Heart left ventricle (tissue), 16 donors: ENCODE measurements around the gene RINT1. TPM values are rescaled to one million over a fixed set of nuclear protein-coding genes. Genes with fewer than 3 reads are reported as not detected.
A peak's percentile ranks its signal among the peaks of the same experiment; 100 is the strongest.

Source experiments
- ATAC-seq, 4 donors: fragments of 200-7000 bp; cut with Tn5 transposase; one replicate each; pipeline ENCODE4 v1.9.1; 2020 to 2022; ENCODE audit warnings: moderate library complexity in 4 of 4, mild to moderate bottlenecking in 3 of 4, moderate number of reproducible peaks in 1 of 4
- DNase-seq, 5 donors: peaks; one replicate each; pipeline ENCODE4 v3.0.0-alpha.2; 2020
- H3K27ac ChIP-seq, 12 donors: fragments of 200-600 bp; sonication (generic) in 4 of 12; one replicate each; pipeline versions ENCODE4 v1.5.0 to v1.8.0; 2016 to 2022; ENCODE audit warnings: mild to moderate bottlenecking in 2 of 12
- H3K27me3 ChIP-seq, 9 donors: fragments of 200-600 bp; sonication (generic) in 2 of 9; one replicate each; pipeline versions ENCODE4 v1.5.1 to v1.8.0; 2016 to 2022; ENCODE audit warnings: mild to moderate bottlenecking in 3 of 9
- H3K36me3 ChIP-seq, 9 donors: fragments of 200-600 bp; sonication (generic) in 2 of 9; one replicate each; pipeline versions ENCODE4 v1.5.0 to v1.8.0; 2018 to 2022; ENCODE audit warnings: mild to moderate bottlenecking in 2 of 9
- H3K4me1 ChIP-seq, 12 donors: fragments of 200-600 bp; sonication (generic) in 4 of 12; one replicate each; pipeline versions ENCODE4 v1.5.0 to v1.8.0; 2016 to 2022; ENCODE audit warnings: mild to moderate bottlenecking in 3 of 12
- H3K4me3 ChIP-seq, 12 donors: fragments of 200-600 bp; sonication (generic) in 4 of 12; one replicate each; pipeline versions ENCODE4 v1.5.0 to v1.8.0; 2017 to 2022; ENCODE audit warnings: mild to moderate bottlenecking in 9 of 12, moderate library complexity in 4 of 12
- H3K9me3 ChIP-seq, 12 donors: fragments of 200-600 bp; sonication (generic) in 4 of 12; one replicate each; pipeline versions ENCODE4 v1.5.0 to v1.8.0; 2016 to 2022; ENCODE audit warnings: mild to moderate bottlenecking in 1 of 12
- POLR2A ChIP-seq, 2 donors: fragments of 450-650 bp; IDR thresholded peaks; one replicate each; pipeline ENCODE4 v1.6.1; 2017; ENCODE audit warnings: antibody characterized with exemption in 2 of 2, mild to moderate bottlenecking in 2 of 2, moderate library complexity in 2 of 2
- WGBS, 4 donors: extraction: QIAGEN DNeasy Blood & Tissue Kit in 2 of 4; methylation state at CpG; one replicate each; pipeline versions ENCODE4 v1.1.5 to v1.1.7; 2013 to 2018; 5-methylcytosine and 5-hydroxymethylcytosine counted together
- intact Hi-C, 10 donors: fragments of 100-400 bp; cut with DNase I; formaldehyde crosslinking; loops; one replicate each; pipeline versions ENCODE4 v1.11.1 to v1.14.2; 2022
- polyA plus RNA-seq, 2 donors: library from polyadenylated mRNA; stranded (reverse); fragments of 200-250 nt; gene quantifications; one replicate each; pipeline ENCODE4 v1.2.3, GENCODE V29; 2013
- total RNA-seq, 9 donors: library from RNA; depleted of rRNA in 2 of 9; stranded (reverse); fragments of >200 nt in 2 of 9; fragmentation: NEBNext Ultra II Directional in 3 of 9; extraction: Animal tissue kit (Norgen Biotek cat#: 25700) in 3 of 9; gene quantifications; one replicate each; pipeline versions ENCODE4 v1.1.0 to v1.2.4, GENCODE V29; 2016 to 2023
- TF ChIP-seq, protein P1 (sequence below), 12 donors: fragments of 200-600 bp; sonication (generic) in 4 of 12; IDR thresholded peaks; one replicate each; pipeline versions ENCODE4 v1.5.0 to v1.8.0; 2018 to 2022; ENCODE audit warnings: antibody characterized with exemption in 12 of 12, mild to moderate bottlenecking in 5 of 12
- donor health status: ischemic (EF 13 %, LVEDD 7.1; RV severe dilation, severe dysfunction).
- donor health status: healthy with polysubstance abuse.
- donor health status: DM: no; HTN: yes; CAD: no.
- donor health status: DM: no; HTN: no; CAD: no.
- donor health status: ischemic (EF 25% LVEDD 6.9; RV normal size, moderate dysfunction).
- donor health status: ischemic (EF 25% LVEDD 5.7; RV mildly dilated, moderate dysfunction).
- donor health status: healthy.
- donor health status: DM: yes; HTN: yes; CAD: no.
- donor health status: ischemic (EF 35%, LVEDD 5.7; RV mildly dilated, moderate dysfunction).
- donor health status: nonischemic (EF 11% LVEDD 7.7; RV severe dilation, severe dysfunction).
- donor health status: DM: yes; HTN: yes; CAD: no.
- donor health status: PGD.
- donor health status: ischemic (EF 29% LVEDD 5.4; RV normal size, mild dysfunction).
- donor health status: nonischemic (EF 23%, LVEDD 6.1; RV moderate dilation, normal function).

RINT1 gene
- total and polyA plus RNA-seq, 11 donors, result 9.2 to 16.0 (median 13.3) TPM

DNA sequence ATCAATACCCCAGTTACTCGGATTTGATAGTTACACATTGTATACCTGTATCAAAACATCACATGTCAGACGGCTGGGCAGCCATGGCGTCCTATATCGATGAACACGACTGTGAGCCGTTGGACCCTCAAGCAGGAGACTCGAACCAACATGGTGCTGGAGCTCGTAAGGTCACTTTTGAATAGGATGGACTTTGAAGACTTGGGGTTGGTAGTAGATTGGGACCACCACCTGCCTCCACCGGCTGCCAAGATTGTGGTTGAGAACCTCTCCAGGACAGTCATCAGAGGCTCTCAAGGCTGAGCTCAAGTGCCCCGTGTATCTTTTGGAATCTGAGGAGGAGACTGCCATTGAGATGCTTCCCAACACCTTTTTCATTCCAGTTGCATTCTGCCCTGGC, 1.9 kb upstream of the RINT1 start:
- H3K27ac ChIP-seq, result no peak overlapping the region
- H3K4me1 ChIP-seq, result peaks cover 0 to 27% (median 18%) of the 10 kb centered on the region in 12 donors
- no peak for TF ChIP-seq POLR2A (IDR thresholded peaks at IDR 0.05)
- TF ChIP-seq, protein P1, sequence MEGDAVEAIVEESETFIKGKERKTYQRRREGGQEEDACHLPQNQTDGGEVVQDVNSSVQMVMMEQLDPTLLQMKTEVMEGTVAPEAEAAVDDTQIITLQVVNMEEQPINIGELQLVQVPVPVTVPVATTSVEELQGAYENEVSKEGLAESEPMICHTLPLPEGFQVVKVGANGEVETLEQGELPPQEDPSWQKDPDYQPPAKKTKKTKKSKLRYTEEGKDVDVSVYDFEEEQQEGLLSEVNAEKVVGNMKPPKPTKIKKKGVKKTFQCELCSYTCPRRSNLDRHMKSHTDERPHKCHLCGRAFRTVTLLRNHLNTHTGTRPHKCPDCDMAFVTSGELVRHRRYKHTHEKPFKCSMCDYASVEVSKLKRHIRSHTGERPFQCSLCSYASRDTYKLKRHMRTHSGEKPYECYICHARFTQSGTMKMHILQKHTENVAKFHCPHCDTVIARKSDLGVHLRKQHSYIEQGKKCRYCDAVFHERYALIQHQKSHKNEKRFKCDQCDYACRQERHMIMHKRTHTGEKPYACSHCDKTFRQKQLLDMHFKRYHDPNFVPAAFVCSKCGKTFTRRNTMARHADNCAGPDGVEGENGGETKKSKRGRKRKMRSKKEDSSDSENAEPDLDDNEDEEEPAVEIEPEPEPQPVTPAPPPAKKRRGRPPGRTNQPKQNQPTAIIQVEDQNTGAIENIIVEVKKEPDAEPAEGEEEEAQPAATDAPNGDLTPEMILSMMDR (IDR thresholded peaks at IDR 0.05), result no peak
- H3K9me3 ChIP-seq, result no peaks in the 10 kb centered on the region
- peaks cover 0 to 15% (median 6%) of the 10 kb centered on the region in 9 donors for H3K36me3 ChIP-seq
- ATAC-seq (no peak), DNase-seq (no peak)
- intact Hi-C loops, result no loop called here
- H3K4me3 ChIP-seq, result no peak overlapping the region
- WGBS, 4 donors, result 94 to 96% (median 94%) methylated on average over 10 of the region's 10 CpGs
- no peaks in the 10 kb centered on the region for H3K27me3 ChIP-seq

DNA sequence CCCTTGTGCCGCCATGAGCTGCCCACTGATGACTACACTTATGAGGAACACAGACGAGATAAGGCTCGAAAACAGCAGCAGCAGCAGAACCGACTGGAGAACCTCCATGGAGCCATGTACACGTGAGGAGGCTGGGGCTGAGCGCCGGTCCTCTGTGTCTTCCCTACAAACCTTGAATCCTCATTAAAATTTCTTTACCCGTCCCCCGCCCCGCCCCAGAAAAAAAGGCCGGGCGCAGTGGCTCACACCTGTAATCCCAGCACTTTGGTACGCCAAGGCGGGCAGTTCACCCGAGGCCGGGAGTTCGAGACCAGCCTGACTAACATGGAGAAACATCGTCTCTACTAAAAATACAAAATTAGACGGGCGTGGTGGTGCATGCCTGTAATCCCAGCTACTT, 1.5 kb upstream of the RINT1 start:
- 90 to 94% (median 93%) methylated on average over 20 of the region's 20 CpGs for WGBS, 4 donors
- no peak overlapping the region for H3K27ac ChIP-seq
- no peak for ATAC-seq
- peaks cover 0 to 27% (median 18%) of the 10 kb centered on the region in 12 donors for H3K4me1 ChIP-seq
- no peak overlapping the region for H3K4me3 ChIP-seq
- DNase-seq, result no peak
- intact Hi-C loops, result no loop called here
- peaks cover 0 to 19% (median 7%) of the 10 kb centered on the region in 9 donors for H3K36me3 ChIP-seq
- TF ChIP-seq, protein P1 (IDR thresholded peaks at IDR 0.05), result no peak
- no peak for TF ChIP-seq POLR2A (IDR thresholded peaks at IDR 0.05)
- no peaks in the 10 kb centered on the region for H3K9me3 ChIP-seq
- H3K27me3 ChIP-seq, result no peaks in the 10 kb centered on the region

DNA sequence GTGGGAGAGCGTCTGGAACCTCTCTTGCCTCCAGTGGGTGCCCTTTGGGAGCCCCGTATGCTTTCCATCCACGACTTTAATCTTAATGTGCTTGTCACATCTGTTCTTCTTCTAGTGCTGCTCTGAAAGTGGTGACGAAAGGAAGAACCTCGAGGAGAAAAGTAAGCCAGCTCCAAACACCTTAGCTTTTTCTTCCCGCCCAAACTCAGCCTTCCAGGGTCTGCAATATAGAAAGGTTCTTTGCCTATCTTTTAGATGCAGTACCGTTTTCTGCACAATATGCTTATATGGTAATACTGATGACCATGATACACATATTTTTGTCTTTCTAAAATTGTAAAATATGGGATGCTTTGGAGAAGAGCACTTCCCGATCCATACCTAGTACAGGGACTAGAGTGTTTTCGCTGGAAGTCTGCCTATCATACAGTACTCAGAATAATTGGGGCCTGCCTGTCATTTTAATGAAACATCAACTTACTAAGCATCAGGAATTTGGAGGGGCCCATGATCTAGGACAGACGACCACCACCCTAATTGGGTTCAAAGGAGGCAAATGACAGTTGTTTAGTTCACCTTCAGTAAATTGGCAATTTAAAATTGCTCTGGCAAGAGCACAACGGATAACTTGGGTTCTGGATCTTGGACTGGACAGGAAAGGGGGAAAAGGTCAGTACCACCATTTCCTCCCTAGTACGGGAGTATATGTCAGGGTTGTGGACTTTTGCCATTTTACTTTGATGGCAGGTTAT, 884 bp downstream of the RINT1 start:
- ATAC-seq (no peak), DNase-seq (no peak)
- no peaks in the 10 kb centered on the region for H3K9me3 ChIP-seq
- TF ChIP-seq, protein P1 (IDR thresholded peaks at IDR 0.05), result no peak
- no peak for TF ChIP-seq POLR2A (IDR thresholded peaks at IDR 0.05)
- H3K4me1 ChIP-seq, result peaks cover 0 to 27% (median 18%) of the 10 kb centered on the region in 12 donors
- H3K4me3 ChIP-seq, result peak overlapping the region; percentile 57 to 99 (median 90)
- intact Hi-C loops, result loop anchor here in 1 of 10 donors (1.0 kb wide), 1 partner anchor 11 kb away; the partner anchor contains the start of gene PUS7
- H3K36me3 ChIP-seq, result peaks cover 0 to 42% (median 31%) of the 10 kb centered on the region in 9 donors
- peak overlapping the region in 11 of 12 donors; percentile 2 to 94 (median 86) for H3K27ac ChIP-seq
- 33 to 41% (median 35%) methylated on average over 11 to 12 of the region's 12 CpGs for WGBS, 4 donors
- H3K27me3 ChIP-seq, result no peaks in the 10 kb centered on the region

DNA sequence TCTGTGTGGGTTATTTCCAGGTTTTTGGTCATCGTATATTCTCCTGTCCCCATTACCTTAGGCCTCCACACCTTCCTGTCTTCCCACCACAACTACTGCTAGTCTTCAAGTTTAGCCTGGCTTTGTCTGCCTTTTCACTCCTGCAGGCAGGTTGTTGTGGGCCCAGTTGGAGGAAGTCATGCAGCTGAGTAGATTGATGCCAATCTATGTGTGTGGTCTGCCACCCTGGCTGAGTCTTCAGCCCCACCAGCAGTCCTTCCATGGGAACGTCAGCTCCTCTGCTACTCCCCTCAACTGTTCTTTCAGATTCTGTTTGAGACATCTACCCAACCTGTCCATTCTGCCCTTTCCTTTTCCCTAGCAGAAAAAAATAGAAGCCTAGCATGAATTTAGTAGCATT, 6.3 kb downstream of the RINT1 start:
- no peak overlapping the region for H3K27ac ChIP-seq
- no peak for ATAC-seq
- H3K4me1 ChIP-seq, result peaks cover 0 to 13% (median 5%) of the 10 kb centered on the region in 12 donors
- H3K27me3 ChIP-seq, result no peaks in the 10 kb centered on the region
- no peak for DNase-seq
- 73 to 82% (median 76%) methylated on average over 2 of the region's 2 CpGs for WGBS, 4 donors
- intact Hi-C loops, result no loop called here
- no peaks in the 10 kb centered on the region for H3K9me3 ChIP-seq
- H3K36me3 ChIP-seq, result peaks cover 0 to 97% (median 85%) of the 10 kb centered on the region in 9 donors
- TF ChIP-seq POLR2A (IDR thresholded peaks at IDR 0.05), result no peak
- TF ChIP-seq, protein P1 (IDR thresholded peaks at IDR 0.05), result no peak
- no peak overlapping the region for H3K4me3 ChIP-seq
